ENCODE measurements around the gene FANCI. TPM values are rescaled to one million over a fixed set of nuclear protein-coding genes. Genes with fewer than 3 reads are reported as not detected.

FANCI gene
- total and polyA plus RNA-seq, 2 of the 4 experiments (the other 2 are of a cell fraction): 13.2 to 34.2 TPM

GRCh38 chr15:89360294-89360971 lies 116.7 kb downstream of the FANCI start (continued):
- TF ChIP-seq ELK1 (IDR thresholded peaks at IDR 0.05; ENCODE audit: borderline replicate concordance, low read depth, low read length): no peak
- TF ChIP-seq CHD1 (IDR thresholded peaks at IDR 0.05; ENCODE audit: low read depth, low read length): no peak
- TF ChIP-seq RAD21 (IDR thresholded peaks at IDR 0.05; ENCODE audit: low read length): no peak
- no peak for TF ChIP-seq MXI1 (IDR thresholded peaks at IDR 0.05; ENCODE audit: borderline replicate concordance, low read depth, low read length)
- no peak for TF ChIP-seq NFE2L2 (IDR thresholded peaks at IDR 0.05; ENCODE audit: low read depth, low read length)
